Ureter (tissue), 1 donor: ENCODE results near the gene SIGLEC1. TPM values are rescaled to one million over a fixed set of nuclear protein-coding genes. Genes with fewer than 3 reads are reported as not detected.

Experiments used
- total RNA-seq: library from RNA; stranded (reverse); gene quantifications from one replicate; pipeline ENCODE4 v1.2.4, GENCODE V29; 2023
- donor health status: DM: yes; HTN: yes; CAD: no.

The SIGLEC1 gene
- total RNA-seq, 1 donor from 2014 or later = 9.5 TPM

Other genes starting within 250 kb of the SIGLEC1 start
- 42.2 TPM for gene ATRN, start 241.6 kb downstream of the SIGLEC1 start, total RNA-seq
- gene GFRA4, start 49.2 kb downstream of the SIGLEC1 start, total RNA-seq = not detected
- 56.9 TPM for gene ADAM33, start 30.6 kb downstream of the SIGLEC1 start, total RNA-seq
- 9.7 TPM for gene HSPA12B, start 20.1 kb upstream of the SIGLEC1 start, total RNA-seq
- 36.6 TPM for gene ADISSP, start 55.2 kb upstream of the SIGLEC1 start, total RNA-seq
- gene SPEF1, start 68.8 kb upstream of the SIGLEC1 start, total RNA-seq = 0.29 TPM
- gene CENPB, start 74.1 kb upstream of the SIGLEC1 start, total RNA-seq = 84.1 TPM
- gene CDC25B, start 83.7 kb upstream of the SIGLEC1 start, total RNA-seq = 16.6 TPM
- 13.6 TPM for gene AP5S1, start 107.9 kb upstream of the SIGLEC1 start, total RNA-seq
- 49.2 TPM for gene MAVS, start 134.2 kb upstream of the SIGLEC1 start, total RNA-seq
- 40.1 TPM for gene PANK2, start 176.8 kb upstream of the SIGLEC1 start, total RNA-seq